GM10847 (cell line): ENCODE results near the gene MDM4.

Source experiments
- POLR2A ChIP-seq: IDR thresholded peaks from 2 replicates; pipeline ENCODE4 v1.6.1; 2011; ENCODE audit not compliant: insufficient read length; ENCODE audit errors: extremely low read depth

The MDM4 gene

DNA sequence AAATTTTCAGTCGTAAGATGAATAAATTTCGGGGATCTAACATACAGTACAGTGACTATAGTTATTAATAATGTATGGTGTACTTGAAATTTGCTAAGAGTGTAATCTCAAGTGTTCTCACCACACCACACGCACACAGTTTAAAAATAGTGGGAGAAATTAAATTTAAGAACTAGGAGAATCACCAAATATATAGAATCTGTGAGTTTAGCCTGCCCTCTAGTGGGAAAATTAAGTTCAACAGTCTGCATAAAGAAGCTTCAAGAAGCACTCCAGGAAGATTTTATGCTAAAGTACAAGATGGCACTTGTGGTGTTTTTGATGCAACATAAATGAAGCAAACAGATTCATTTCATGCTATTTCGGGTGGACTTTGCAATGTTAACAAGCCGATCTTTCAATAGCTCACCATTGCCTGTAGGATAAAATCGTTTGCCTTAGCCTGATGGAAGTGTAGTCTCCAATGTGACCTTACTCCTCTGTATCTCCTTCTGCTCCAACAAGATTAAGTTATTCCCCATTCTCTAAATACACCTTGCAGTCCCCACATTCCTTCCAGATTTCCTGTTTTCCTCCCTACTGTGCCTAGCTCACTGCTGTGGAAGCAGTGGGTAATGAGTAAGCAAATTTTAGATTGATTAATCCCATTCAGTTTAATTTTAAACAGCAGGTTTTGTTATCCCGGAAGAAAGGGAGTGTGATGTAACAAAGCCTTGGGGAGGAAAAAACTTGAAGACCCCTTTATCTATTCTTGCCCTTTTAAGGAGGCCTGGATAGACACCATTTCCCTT, 12.9 kb upstream of the MDM4 start:
- TF ChIP-seq POLR2A = no peak

- no peak for TF ChIP-seq POLR2A
Observed at GRCh38 chr1:204503913-204504519, 12.2 kb upstream of the MDM4 start.

- TF ChIP-seq POLR2A = no peak
Observed at GRCh38 chr1:204505674-204506200, 10.5 kb upstream of the MDM4 start.

DNA sequence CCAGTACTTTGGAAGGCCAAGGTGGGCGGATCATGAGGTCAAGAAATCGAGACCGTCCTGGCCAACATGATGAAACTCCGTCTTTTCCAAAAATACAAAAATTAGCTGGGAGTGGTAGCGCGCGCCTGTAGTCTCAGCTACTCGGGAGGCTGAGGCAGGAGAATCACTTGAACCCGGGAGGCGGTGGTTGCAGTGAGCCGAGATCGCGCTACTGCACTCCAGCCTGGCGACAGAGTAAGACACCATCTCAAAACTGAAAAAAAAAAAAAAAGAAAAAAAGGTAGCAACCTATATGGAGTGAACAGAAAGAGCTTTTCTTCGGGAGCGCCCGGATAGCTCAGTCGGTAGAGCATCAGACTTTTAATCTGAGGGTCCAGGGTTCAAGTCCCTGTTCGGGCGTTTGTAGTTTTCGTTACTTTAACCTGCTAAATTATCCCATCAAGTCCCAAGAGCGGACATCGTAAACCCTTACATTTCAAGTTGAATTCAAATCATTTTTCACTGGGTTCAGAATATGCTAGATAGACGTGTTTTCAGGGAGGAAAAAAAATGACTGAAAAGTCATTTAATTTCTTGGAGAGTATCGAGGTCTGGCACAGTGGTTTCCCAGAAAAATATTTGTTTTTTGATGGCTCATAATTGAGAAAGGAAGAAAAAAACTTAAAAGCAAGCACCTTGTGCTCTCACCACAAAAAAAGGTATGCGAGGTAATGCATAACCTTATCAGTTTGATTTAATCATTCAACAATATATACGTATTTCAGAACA, 9.8 kb upstream of the MDM4 start:
- TF ChIP-seq POLR2A = no peak

DNA sequence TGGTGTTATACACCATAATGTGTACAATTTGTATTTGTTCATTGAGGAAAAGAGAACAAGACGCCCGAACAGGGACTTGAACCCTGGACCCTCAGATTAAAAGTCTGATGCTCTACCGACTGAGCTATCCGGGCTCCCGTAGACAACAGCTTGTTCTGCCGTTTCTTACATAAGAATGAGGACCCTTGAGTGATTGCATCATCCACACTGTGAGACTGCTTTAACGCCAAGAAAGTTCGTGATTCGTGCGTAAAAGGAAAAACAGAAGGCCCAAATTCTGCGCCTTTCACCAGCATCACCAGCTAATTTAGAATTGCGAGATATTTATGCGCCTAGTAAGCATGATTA, 9.3 kb upstream of the MDM4 start:
- TF ChIP-seq POLR2A = no peak

- TF ChIP-seq POLR2A = no peak
Observed at GRCh38 chr1:204507317-204508105, 8.7 kb upstream of the MDM4 start.

GRCh38 chr1:204509186-204509635, 7.0 kb upstream of the MDM4 start:
- TF ChIP-seq POLR2A = no peak

GRCh38 chr1:204511366-204511765, 4.8 kb upstream of the MDM4 start:
- TF ChIP-seq POLR2A = no peak

DNA sequence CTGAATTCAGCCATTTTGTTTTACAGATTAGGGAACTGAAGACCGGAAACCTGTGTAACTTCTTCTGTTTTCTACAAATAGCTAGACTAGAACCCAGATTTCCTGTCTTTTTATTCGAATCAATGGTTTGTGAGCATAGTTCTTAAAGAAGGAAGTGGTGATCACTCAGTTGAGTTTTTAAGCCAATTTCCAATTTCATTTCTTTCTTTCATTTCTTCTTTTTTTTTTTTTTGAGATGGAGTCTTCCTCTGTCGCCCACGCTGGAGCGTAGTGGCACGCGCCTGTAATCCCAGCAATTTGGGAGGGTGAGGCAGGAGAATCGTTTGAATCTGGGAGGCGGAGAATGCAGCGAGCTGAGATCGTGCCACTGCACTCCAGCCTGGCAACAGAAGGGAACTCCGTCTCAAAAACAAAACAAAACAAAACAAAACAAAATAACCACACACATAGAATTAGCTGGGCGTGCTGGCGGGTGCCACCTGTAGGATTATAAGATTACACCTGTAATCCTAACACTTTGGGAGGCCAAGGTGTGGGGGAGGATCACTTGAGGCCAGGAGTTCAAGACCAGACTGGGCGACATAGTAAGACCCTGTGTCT, 3.0 kb upstream of the MDM4 start:
- no peak for TF ChIP-seq POLR2A

GRCh38 chr1:204514828-204515227, 1.4 kb upstream of the MDM4 start:
- no peak for TF ChIP-seq POLR2A

DNA sequence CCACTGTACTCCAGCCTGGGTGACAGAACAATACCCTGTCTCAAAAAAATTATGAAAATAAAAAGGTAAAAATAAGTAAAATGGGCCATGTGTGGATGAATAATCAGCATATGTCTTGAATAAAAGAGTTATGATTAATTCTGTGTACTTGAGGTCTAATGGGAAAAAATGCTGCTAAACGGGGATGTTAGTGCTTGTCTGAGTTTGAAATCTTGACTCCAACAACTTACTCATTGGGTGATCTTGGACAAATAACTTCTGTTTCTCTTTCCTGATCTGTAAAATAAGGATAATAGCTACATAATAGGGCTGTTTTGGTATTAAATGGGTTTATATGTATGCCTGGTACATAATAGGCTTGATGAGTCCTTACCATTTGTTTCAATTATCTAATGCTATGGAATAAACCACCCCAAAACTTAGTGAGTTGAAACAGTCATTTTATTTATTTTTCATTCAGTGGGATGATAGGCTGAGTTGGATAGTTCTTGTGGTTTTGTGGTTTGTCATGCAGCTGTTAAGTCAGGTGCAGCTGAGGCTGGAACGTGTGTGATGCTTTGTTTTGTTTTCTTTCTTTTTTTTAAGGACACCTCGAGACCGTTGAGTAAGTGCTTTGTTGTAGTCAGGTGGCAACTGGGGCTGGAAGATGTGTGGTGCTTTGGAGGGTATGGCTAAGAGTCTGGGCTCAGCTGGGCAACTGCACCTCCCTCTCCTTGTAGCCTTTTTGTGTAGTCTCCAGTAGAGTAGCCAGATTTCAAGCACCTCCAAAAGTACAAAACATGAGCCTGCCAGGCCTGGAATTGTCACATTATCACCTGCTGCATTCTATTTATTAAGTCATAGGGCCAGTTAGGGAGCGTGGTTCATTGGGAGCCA, 4.9 kb downstream of the MDM4 start:
- no peak for TF ChIP-seq POLR2A

DNA sequence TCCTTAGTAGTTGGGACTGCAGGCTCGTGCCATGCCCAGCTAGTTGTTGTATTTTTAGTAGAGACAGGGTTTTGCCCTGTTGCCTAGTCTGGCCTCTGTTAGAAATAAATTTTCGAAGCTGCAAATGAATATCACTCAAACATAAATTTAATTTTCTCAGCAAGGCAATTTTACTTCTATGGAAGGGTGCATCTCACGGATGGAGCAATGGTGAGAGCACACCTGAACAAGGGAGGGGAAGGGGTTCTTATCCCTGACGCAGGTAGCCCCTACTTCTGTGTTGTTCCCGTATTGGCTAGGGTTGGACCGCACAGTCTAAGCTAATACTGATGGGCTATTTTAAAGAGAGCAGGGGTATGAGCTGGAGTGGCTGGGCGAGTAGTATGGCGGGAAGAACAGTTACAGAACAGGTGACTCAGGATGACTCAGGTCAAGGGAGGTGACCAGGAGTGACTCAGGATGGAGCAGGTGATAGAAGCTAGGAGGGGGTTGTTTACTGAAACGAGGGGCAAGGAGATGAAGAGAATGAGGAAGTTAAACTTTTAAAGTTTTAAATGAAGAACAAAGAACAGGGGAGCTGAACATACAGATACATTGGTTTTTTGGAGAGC, 7.5 kb downstream of the MDM4 start:
- no peak for TF ChIP-seq POLR2A

DNA sequence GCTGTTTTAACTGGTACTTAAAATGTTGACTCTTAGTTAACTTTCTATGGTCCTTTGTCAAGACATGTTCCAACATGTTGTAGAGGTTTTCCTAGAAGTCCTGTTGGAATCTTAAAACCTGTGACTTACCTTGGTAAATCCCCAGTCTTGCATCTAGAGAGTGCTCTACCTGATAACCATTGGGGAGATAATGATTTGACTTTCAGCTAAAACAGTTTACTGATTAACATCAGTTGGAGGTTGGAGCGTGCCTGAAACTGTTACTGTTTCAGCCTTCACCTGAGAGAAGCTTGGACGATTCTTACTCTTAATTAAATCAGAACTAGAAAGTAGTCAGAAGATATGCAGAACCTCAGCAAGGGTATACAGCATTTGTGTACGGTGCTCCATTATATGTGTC, 8.8 kb downstream of the MDM4 start:
- TF ChIP-seq POLR2A = no peak

DNA sequence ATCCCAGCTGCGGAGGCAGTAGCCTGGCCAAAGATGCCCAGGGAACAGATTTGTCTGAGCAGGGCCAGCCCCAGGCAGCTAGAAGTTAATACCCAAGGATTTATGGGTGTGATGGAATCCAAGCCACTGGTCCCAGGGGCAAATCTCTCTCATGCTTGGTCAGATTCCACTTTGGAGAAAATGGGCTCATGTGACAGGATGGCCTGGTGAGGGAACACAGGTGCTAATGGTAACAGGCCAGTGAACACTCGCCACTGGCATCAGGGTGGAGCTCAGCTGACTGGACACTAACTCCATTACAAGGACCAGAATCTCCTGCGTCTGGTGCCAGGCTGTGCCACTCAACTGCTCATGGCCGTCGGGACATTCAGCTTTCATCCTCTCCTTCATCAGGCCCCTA, 12.0 kb downstream of the MDM4 start:
- no peak for TF ChIP-seq POLR2A

- TF ChIP-seq POLR2A = no peak
Observed at GRCh38 chr1:204528677-204529076, 12.5 kb downstream of the MDM4 start.
